ENCODE data around the gene TRAF7. TPM values are rescaled to one million over a fixed set of nuclear protein-coding genes. Genes with fewer than 3 reads are reported as not detected.
"Not testable (repeated sequence)": the region's sequence is repeated elsewhere in the genome, so short reads cannot be mapped to it uniquely, and the experiment has no call there.

The TRAF7 gene
- polyA plus RNA-seq, 1 donor from 2014 or later = 30.9 TPM

- not testable (repeated sequence) for H3K9me3 ChIP-seq (ENCODE audit: low read length); H4K20me1 ChIP-seq (ENCODE audit: insufficient read depth); H3K79me2 ChIP-seq (replicated peaks; ENCODE audit: insufficient read depth, low read length); H3K27ac ChIP-seq (ENCODE audit: low read length); H3K27me3 ChIP-seq (ENCODE audit: insufficient read depth, low read depth, low read length); H3K4me3 ChIP-seq (ENCODE audit: low read length); H3F3A ChIP-seq (ENCODE audit: insufficient read depth, low read length, poor library complexity, severe bottlenecking); H3K9ac ChIP-seq (ENCODE audit: low read length); H3K9me2 ChIP-seq (ENCODE audit: insufficient read depth, low read length); H2AFZ ChIP-seq (ENCODE audit: low read depth, low read length); H3K4me2 ChIP-seq (ENCODE audit: low read length); H3K36me3 ChIP-seq (ENCODE audit: insufficient read depth, low read length)
Measured at GRCh38 chr16:2117960-2118722, 37.4 kb upstream of the TRAF7 start.

DNA sequence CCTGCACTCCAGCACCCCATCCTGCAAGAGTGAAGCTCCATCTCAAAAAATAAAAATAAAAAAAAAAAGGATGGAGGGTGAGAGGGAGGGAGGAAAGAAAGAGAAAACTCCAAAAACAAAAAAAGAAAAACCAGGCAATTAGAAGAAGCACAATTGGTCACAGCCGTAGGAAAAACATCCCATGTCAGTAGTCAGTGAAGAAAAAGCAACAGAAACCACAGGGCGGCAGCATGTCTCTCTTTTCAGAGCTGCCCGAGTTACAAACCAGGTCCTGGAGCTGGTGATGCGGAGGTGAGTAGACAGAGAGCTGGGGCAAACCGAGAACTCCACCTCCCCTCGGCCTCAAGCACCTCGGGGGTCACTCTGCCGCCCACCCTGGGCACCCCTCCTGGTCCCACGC is 34.3 kb upstream of the TRAF7 start:
- H3K4me3 ChIP-seq (ENCODE audit: low read length); H3F3A ChIP-seq (ENCODE audit: insufficient read depth, low read length, poor library complexity, severe bottlenecking); H3K9me3 ChIP-seq (ENCODE audit: low read length); H3K9ac ChIP-seq (ENCODE audit: low read length); H3K4me2 ChIP-seq (ENCODE audit: low read length); H3K79me2 ChIP-seq (replicated peaks; ENCODE audit: insufficient read depth, low read length); H2AFZ ChIP-seq (ENCODE audit: low read depth, low read length); H3K27me3 ChIP-seq (ENCODE audit: insufficient read depth, low read depth, low read length); H3K9me2 ChIP-seq (ENCODE audit: insufficient read depth, low read length); H3K36me3 ChIP-seq (ENCODE audit: insufficient read depth, low read length); H3K27ac ChIP-seq (ENCODE audit: low read length); H4K20me1 ChIP-seq (ENCODE audit: insufficient read depth): not testable (repeated sequence)
- TF ChIP-seq CTCF (IDR thresholded peaks at IDR 0.05; ENCODE audit: poor library complexity, severe bottlenecking) = peak; percentile 40
- peak; percentile 35 for TF ChIP-seq SMC3 (conservative IDR thresholded peaks at IDR 0.05; ENCODE audit: poor library complexity)

GRCh38 chr16:2121853-2122252 is 33.7 kb upstream of the TRAF7 start:
- H3K79me2 ChIP-seq (replicated peaks; ENCODE audit: insufficient read depth, low read length) = no peaks in the 10 kb centered on the region
- no peak overlapping the region for H3K27ac ChIP-seq (ENCODE audit: low read length)
- H3K9ac ChIP-seq (ENCODE audit: low read length) = no peak overlapping the region
- no peaks in the 10 kb centered on the region for H3K36me3 ChIP-seq (ENCODE audit: insufficient read depth, low read length)
- H3K9me3 ChIP-seq (ENCODE audit: low read length) = no peaks in the 10 kb centered on the region
- no peaks in the 10 kb centered on the region for H3K9me2 ChIP-seq (ENCODE audit: insufficient read depth, low read length)
- H3K27me3 ChIP-seq (ENCODE audit: insufficient read depth, low read depth, low read length) = no peaks in the 10 kb centered on the region
- no peak overlapping the region for H3K4me3 ChIP-seq (ENCODE audit: low read length)
- TF ChIP-seq EZH2 (IDR thresholded peaks at IDR 0.05; ENCODE audit: borderline replicate concordance, insufficient read depth, low read length, poor library complexity, severe bottlenecking) = no peak
- no peak for TF ChIP-seq RAD21 (conservative IDR thresholded peaks at IDR 0.05)
- no peak for TF ChIP-seq TAF1 (IDR thresholded peaks at IDR 0.05; ENCODE audit: low read depth)
- TF ChIP-seq, protein P1, sequence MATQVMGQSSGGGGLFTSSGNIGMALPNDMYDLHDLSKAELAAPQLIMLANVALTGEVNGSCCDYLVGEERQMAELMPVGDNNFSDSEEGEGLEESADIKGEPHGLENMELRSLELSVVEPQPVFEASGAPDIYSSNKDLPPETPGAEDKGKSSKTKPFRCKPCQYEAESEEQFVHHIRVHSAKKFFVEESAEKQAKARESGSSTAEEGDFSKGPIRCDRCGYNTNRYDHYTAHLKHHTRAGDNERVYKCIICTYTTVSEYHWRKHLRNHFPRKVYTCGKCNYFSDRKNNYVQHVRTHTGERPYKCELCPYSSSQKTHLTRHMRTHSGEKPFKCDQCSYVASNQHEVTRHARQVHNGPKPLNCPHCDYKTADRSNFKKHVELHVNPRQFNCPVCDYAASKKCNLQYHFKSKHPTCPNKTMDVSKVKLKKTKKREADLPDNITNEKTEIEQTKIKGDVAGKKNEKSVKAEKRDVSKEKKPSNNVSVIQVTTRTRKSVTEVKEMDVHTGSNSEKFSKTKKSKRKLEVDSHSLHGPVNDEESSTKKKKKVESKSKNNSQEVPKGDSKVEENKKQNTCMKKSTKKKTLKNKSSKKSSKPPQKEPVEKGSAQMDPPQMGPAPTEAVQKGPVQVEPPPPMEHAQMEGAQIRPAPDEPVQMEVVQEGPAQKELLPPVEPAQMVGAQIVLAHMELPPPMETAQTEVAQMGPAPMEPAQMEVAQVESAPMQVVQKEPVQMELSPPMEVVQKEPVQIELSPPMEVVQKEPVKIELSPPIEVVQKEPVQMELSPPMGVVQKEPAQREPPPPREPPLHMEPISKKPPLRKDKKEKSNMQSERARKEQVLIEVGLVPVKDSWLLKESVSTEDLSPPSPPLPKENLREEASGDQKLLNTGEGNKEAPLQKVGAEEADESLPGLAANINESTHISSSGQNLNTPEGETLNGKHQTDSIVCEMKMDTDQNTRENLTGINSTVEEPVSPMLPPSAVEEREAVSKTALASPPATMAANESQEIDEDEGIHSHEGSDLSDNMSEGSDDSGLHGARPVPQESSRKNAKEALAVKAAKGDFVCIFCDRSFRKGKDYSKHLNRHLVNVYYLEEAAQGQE (IDR thresholded peaks at IDR 0.05; ENCODE audit: borderline replicate concordance) = no peak
- TF ChIP-seq POLR2AphosphoS5 (IDR thresholded peaks at IDR 0.05) = no peak
- no peak for TF ChIP-seq SMC3 (conservative IDR thresholded peaks at IDR 0.05; ENCODE audit: poor library complexity)
- no peak for TF ChIP-seq MXI1 (conservative IDR thresholded peaks at IDR 0.05; ENCODE audit: poor library complexity, severe bottlenecking)
- TF ChIP-seq CTCF (IDR thresholded peaks at IDR 0.05; ENCODE audit: poor library complexity, severe bottlenecking) = no peak
- TF ChIP-seq EP300 (conservative IDR thresholded peaks at IDR 0.05; ENCODE audit: poor library complexity, severe bottlenecking) = no peak
- H2AFZ ChIP-seq (ENCODE audit: low read depth, low read length) = no peak overlapping the region
- no peaks in the 10 kb centered on the region for H4K20me1 ChIP-seq (ENCODE audit: insufficient read depth)
- no peaks in the 10 kb centered on the region for H3F3A ChIP-seq (ENCODE audit: insufficient read depth, low read length, poor library complexity, severe bottlenecking)
- no peak overlapping the region for H3K4me2 ChIP-seq (ENCODE audit: low read length)
